ENCODE results near the gene PTPRM. TPM values are rescaled to one million over a fixed set of nuclear protein-coding genes. Genes with fewer than 3 reads are reported as not detected.

The PTPRM gene
- total RNA-seq, 1 experiment from 2014 or later, result 45.6 TPM

- H3K27me3 ChIP-seq (ENCODE audit: low read length), result no peaks in the 10 kb centered on the region
- intact Hi-C loops (cut with micrococcal nuclease), result no loop called here
- no peaks in the 10 kb centered on the region for H3F3A ChIP-seq (ENCODE audit: low read length, unreplicated experiment)
- H3K27ac ChIP-seq (ENCODE audit: low read length), result no peak overlapping the region
- no peak overlapping the region for H2AFZ ChIP-seq (ENCODE audit: low read length)
- H3K9me2 ChIP-seq (replicated peaks; ENCODE audit: low read length), result no peaks in the 10 kb centered on the region
- ChIA-PET CTCF (no interaction called here), POLR2A (ENCODE audit: unreplicated experiment) (no interaction called here)
- DNase-seq (no peak), ATAC-seq (no peak)
- no peak overlapping the region for H3K9ac ChIP-seq (ENCODE audit: low read length)
- H4K20me1 ChIP-seq (ENCODE audit: low read length), result no peaks in the 10 kb centered on the region
- no peak overlapping the region for H3K4me2 ChIP-seq (ENCODE audit: low read length)
- H3K36me3 ChIP-seq (ENCODE audit: low read depth, low read length), result no peaks in the 10 kb centered on the region
- H3K79me2 ChIP-seq (ENCODE audit: low read length), result no peaks in the 10 kb centered on the region
- H3K4me1 ChIP-seq (ENCODE audit: insufficient read depth, low read length), result no peaks in the 10 kb centered on the region
- no peaks in the 10 kb centered on the region for H3K9me3 ChIP-seq (ENCODE audit: low read length)
- no TSS peak for BruUV-seq (replicated peaks)
- no peak overlapping the region for H3K4me3 ChIP-seq (ENCODE audit: low read length)
- TF ChIP-seq EZH2 (IDR thresholded peaks at IDR 0.05; ENCODE audit: low read length, unreplicated experiment), result no peak
- TF ChIP-seq CTCF (conservative IDR thresholded peaks at IDR 0.05; ENCODE audit: low read depth, low read length), result no peak
- TF ChIP-seq EZH2phosphoT487 (IDR thresholded peaks at IDR 0.05; ENCODE audit: borderline replicate concordance, low read length), result no peak
These were observed 238.0 kb downstream of the PTPRM start for GRCh38 chr18:7805096-7805495.

- intact Hi-C loops (cut with micrococcal nuclease), result no loop called here
- POLR2A ChIA-PET (ENCODE audit: unreplicated experiment), result no interaction called here
- Histone ChIP-seq H3K27ac (ENCODE audit: low read length) (no peak overlapping the region), H3K9me3 (ENCODE audit: low read length) (no peaks in the 10 kb centered on the region), H3K4me1 (ENCODE audit: insufficient read depth, low read length) (no peaks in the 10 kb centered on the region), H4K20me1 (ENCODE audit: low read length) (no peaks in the 10 kb centered on the region), H3K36me3 (ENCODE audit: low read depth, low read length) (no peaks in the 10 kb centered on the region), H3K79me2 (ENCODE audit: low read length) (no peaks in the 10 kb centered on the region), H3K4me3 (ENCODE audit: low read length) (no peak overlapping the region), H3F3A (ENCODE audit: low read length, unreplicated experiment) (no peaks in the 10 kb centered on the region), H3K9ac (ENCODE audit: low read length) (no peak overlapping the region), H3K27me3 (ENCODE audit: low read length) (no peaks in the 10 kb centered on the region), H3K4me2 (ENCODE audit: low read length) (no peak overlapping the region), H2AFZ (ENCODE audit: low read length) (no peak overlapping the region), H3K9me2 (replicated peaks; ENCODE audit: low read length) (no peaks in the 10 kb centered on the region)
- no peak; the same call in 1 of the 2 replicates for TF ChIP-seq CTCF (conservative IDR thresholded peaks at IDR 0.05; ENCODE audit: low read depth, low read length)
- TF ChIP-seq EZH2phosphoT487 (IDR thresholded peaks at IDR 0.05; ENCODE audit: borderline replicate concordance, low read length), result no peak
- CTCF ChIA-PET, result no interaction called here
- no TSS peak for BruUV-seq (replicated peaks)
- DNase-seq (no peak), ATAC-seq (peak; percentile 37; the same call in 1 of the 2 replicates)
These were observed 238.8 kb downstream of the PTPRM start for GRCh38 chr18:7805880-7806279.

- Histone ChIP-seq H3K4me3 (ENCODE audit: low read length) (no peak overlapping the region), H3K36me3 (ENCODE audit: low read depth, low read length) (no peaks in the 10 kb centered on the region), H3K9me2 (replicated peaks; ENCODE audit: low read length) (no peaks in the 10 kb centered on the region), H3K4me2 (ENCODE audit: low read length) (no peak overlapping the region), H3K4me1 (ENCODE audit: insufficient read depth, low read length) (peaks cover 10% of the 10 kb centered on the region), H3K27me3 (ENCODE audit: low read length) (no peaks in the 10 kb centered on the region), H3K9ac (ENCODE audit: low read length) (no peak overlapping the region), H3K9me3 (ENCODE audit: low read length) (no peaks in the 10 kb centered on the region), H3F3A (ENCODE audit: low read length, unreplicated experiment) (no peaks in the 10 kb centered on the region), H2AFZ (ENCODE audit: low read length) (no peak overlapping the region), H3K79me2 (ENCODE audit: low read length) (no peaks in the 10 kb centered on the region), H3K27ac (ENCODE audit: low read length) (no peak overlapping the region), H4K20me1 (ENCODE audit: low read length) (no peaks in the 10 kb centered on the region)
- TF ChIP-seq EZH2phosphoT487 (IDR thresholded peaks at IDR 0.05; ENCODE audit: borderline replicate concordance, low read length), result no peak
- no peak for TF ChIP-seq EZH2 (IDR thresholded peaks at IDR 0.05; ENCODE audit: low read length, unreplicated experiment)
- no TSS peak for BruUV-seq (replicated peaks)
- ChIA-PET CTCF (no interaction called here), POLR2A (ENCODE audit: unreplicated experiment) (no interaction called here)
- ATAC-seq, result no peak
- DNase-seq, result no peak
- intact Hi-C loops (cut with micrococcal nuclease), result no loop called here
These were observed 240.9 kb downstream of the PTPRM start for GRCh38 chr18:7807936-7808453.
